Ishikawa (cell line): Measurements from ENCODE around the gene DNASE1L3.

Experiments used
- EP300 ChIP-seq: IDR thresholded peaks from 2 replicates; pipeline ENCODE4 v1.6.1; 2012; ENCODE audit warnings: borderline replicate concordance
- MAX ChIP-seq: IDR thresholded peaks from 2 replicates; pipeline ENCODE4 v1.6.1; 2012
- RAD21 ChIP-seq: IDR thresholded peaks from 2 replicates; pipeline ENCODE4 v1.6.1; 2012; ENCODE audit warnings: low read depth
- TAF1 ChIP-seq: IDR thresholded peaks from 2 replicates; pipeline ENCODE4 v1.6.1; 2012; ENCODE audit warnings: low read depth, mild to moderate bottlenecking
- TCF12 ChIP-seq: IDR thresholded peaks from 2 replicates; pipeline ENCODE4 v1.6.1; 2012; ENCODE audit warnings: low read depth
- YY1 ChIP-seq: IDR thresholded peaks from 2 replicates; pipeline ENCODE4 v1.6.1; 2012; ENCODE audit warnings: low read depth
- TF ChIP-seq, protein P1 (sequence below): IDR thresholded peaks from 2 replicates; pipeline ENCODE4 v1.6.1; 2012; ENCODE audit warnings: low read depth, mild to moderate bottlenecking
- TF ChIP-seq, protein P2 (sequence below): IDR thresholded peaks from 2 replicates; pipeline ENCODE4 v1.6.1; 2012

DNA sequence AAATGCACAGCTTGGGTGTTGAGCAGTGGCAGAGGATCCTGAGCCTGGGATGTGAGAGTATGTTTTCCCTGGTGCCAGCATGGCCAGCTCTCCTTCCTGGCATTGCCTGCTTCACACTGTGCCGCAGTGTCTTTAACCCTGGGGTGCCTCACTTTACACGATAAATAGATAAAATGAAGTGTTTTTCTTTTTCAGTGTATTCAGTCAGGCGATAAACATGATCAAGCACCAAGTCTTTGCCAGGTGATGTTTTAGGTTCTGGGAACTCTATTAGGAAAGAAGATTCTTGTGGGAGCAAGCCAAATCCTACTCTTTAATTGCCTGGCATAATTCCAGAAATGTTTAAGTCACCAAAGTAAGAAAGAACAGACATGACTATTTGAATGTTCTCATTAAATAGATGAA is 40.9 kb upstream of the DNASE1L3 start:
- TF ChIP-seq, protein P1, sequence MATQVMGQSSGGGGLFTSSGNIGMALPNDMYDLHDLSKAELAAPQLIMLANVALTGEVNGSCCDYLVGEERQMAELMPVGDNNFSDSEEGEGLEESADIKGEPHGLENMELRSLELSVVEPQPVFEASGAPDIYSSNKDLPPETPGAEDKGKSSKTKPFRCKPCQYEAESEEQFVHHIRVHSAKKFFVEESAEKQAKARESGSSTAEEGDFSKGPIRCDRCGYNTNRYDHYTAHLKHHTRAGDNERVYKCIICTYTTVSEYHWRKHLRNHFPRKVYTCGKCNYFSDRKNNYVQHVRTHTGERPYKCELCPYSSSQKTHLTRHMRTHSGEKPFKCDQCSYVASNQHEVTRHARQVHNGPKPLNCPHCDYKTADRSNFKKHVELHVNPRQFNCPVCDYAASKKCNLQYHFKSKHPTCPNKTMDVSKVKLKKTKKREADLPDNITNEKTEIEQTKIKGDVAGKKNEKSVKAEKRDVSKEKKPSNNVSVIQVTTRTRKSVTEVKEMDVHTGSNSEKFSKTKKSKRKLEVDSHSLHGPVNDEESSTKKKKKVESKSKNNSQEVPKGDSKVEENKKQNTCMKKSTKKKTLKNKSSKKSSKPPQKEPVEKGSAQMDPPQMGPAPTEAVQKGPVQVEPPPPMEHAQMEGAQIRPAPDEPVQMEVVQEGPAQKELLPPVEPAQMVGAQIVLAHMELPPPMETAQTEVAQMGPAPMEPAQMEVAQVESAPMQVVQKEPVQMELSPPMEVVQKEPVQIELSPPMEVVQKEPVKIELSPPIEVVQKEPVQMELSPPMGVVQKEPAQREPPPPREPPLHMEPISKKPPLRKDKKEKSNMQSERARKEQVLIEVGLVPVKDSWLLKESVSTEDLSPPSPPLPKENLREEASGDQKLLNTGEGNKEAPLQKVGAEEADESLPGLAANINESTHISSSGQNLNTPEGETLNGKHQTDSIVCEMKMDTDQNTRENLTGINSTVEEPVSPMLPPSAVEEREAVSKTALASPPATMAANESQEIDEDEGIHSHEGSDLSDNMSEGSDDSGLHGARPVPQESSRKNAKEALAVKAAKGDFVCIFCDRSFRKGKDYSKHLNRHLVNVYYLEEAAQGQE, result no peak
- no peak for TF ChIP-seq EP300
- TF ChIP-seq TCF12, result no peak
- TF ChIP-seq TAF1, result no peak
- TF ChIP-seq, protein P2, sequence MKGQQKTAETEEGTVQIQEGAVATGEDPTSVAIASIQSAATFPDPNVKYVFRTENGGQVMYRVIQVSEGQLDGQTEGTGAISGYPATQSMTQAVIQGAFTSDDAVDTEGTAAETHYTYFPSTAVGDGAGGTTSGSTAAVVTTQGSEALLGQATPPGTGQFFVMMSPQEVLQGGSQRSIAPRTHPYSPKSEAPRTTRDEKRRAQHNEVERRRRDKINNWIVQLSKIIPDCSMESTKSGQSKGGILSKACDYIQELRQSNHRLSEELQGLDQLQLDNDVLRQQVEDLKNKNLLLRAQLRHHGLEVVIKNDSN, result no peak
- TF ChIP-seq RAD21, result no peak
- TF ChIP-seq MAX, result no peak
- TF ChIP-seq YY1, result no peak
